K562 treated with DMSO at 1 percent for 24 hours (cell line): Measurements from ENCODE around the gene AQR. TPM values are rescaled to one million over a fixed set of nuclear protein-coding genes. Genes with fewer than 3 reads are reported as not detected.

Experiments
- total RNA-seq: library from RNA; unstranded; fragments of 300-600 nt; gene quantifications from 2 replicates; pipeline ENCODE4 v1.2.3, GENCODE V29; 2022; ENCODE audit warnings: low read depth; ENCODE audit not compliant: insufficient read depth

AQR gene
- 8.5 and 9.5 TPM in 2 replicates for total RNA-seq

GRCh38 chr15:34969340-34970097 lies at the start of gene AQR:
Gene AQR, minus strand, starts transcription at chr15:34969742. Its CDS starts 129 bp downstream, at chr15:34969613.

GRCh38 chr15:34988027-34988902 lies 18.7 kb upstream of the AQR start, which contains the start of gene ZNF770:
Gene ZNF770, minus strand, starts transcription at chr15:34988287. Its CDS starts 4,853 bp downstream, at chr15:34983434.

Other genes starting within 250 kb of the AQR start
- gene GJD2, start 214.7 kb downstream of the AQR start, total RNA-seq = not detected in 2 replicates
- gene ACTC1, start 174.2 kb downstream of the AQR start, total RNA-seq = not detected in 2 replicates
- 6.1 and 6.7 TPM in 2 replicates for gene ZNF770, start 18.5 kb upstream of the AQR start, total RNA-seq
- not detected in 2 replicates for gene NANOGP8, start 115.6 kb upstream of the AQR start, total RNA-seq